H1 (cell line): ENCODE results near the gene RAB22A. TPM values are rescaled to one million over a fixed set of nuclear protein-coding genes. Genes with fewer than 3 reads are reported as not detected.

Experiments used
- CTCF ChIA-PET: fragments of 300-600 bp; sonication (Branson Sonifier 250); formaldehyde crosslinking; loops from one replicate; lab custom pipeline; 2021; ENCODE audit not compliant: partially characterized antibody; lab: Charles Lee
- POLR2A ChIA-PET: fragments of 300-600 bp; sonication (Branson Sonifier 250); formaldehyde crosslinking; loops from one replicate; lab custom pipeline; 2021; ENCODE audit warnings: inconsistent platforms; ENCODE audit not compliant: partially characterized antibody; lab: Charles Lee
- DNase-seq, 2 experiments: peaks; one replicate each; pipeline versions ENCODE4 v3.0.0 to v3.0.0-alpha.2; 2010 to 2022; ENCODE audit warnings: low spot score in 2 of 2, low read depth in 1 of 2, mixed read lengths in 1 of 2
- FAIRE-seq: peaks from 2 replicates; lab custom pipeline; 2011; peaks lifted over from hg19 to GRCh38; lab: Jason Lieb, UNC
- H2AFZ ChIP-seq: 2 replicates; pipeline ENCODE4 v1.8.1; 2012; ENCODE audit warnings: low read length, inconsistent platforms
- H2AK5ac ChIP-seq: 2 replicates; pipeline ENCODE4 v1.6.1; 2013; ENCODE audit warnings: low read depth, low read length
- H2BK120ac ChIP-seq: replicated peaks from 2 replicates; pipeline ENCODE3; 2013; ENCODE audit warnings: low read depth, low read length, inconsistent platforms
- H2BK12ac ChIP-seq: 2 replicates; pipeline ENCODE4 v1.6.1; 2013; ENCODE audit warnings: low read depth, low read length
- H2BK15ac ChIP-seq: 2 replicates; pipeline ENCODE4 v1.6.1; 2013; ENCODE audit warnings: low read length
- H2BK20ac ChIP-seq: 2 replicates; pipeline ENCODE4 v1.6.1; 2013; ENCODE audit warnings: low read length
- H2BK5ac ChIP-seq: 2 replicates; pipeline ENCODE4 v1.6.1; 2013; ENCODE audit warnings: low read depth, low read length
- H3K14ac ChIP-seq: 2 replicates; pipeline ENCODE4 v1.6.1; 2013; ENCODE audit warnings: inconsistent platforms; ENCODE audit not compliant: insufficient read length
- H3K18ac ChIP-seq: 2 replicates; pipeline ENCODE4 v1.6.1; 2013; ENCODE audit warnings: low read length; ENCODE audit errors: extremely low read depth
- H3K23ac ChIP-seq: 2 replicates; pipeline ENCODE4 v1.6.1; 2013; ENCODE audit warnings: inconsistent platforms; ENCODE audit not compliant: insufficient read length
- H3K23me2 ChIP-seq: 2 replicates; pipeline ENCODE4 v1.6.1; 2013; ENCODE audit warnings: low read depth, low read length
- H3K27ac ChIP-seq: 2 replicates; pipeline ENCODE4 v1.6.1; 2011; ENCODE audit warnings: low read depth, low read length, inconsistent platforms
- H3K27me3 ChIP-seq, 4 experiments: replicated peaks in 1 of 4; 1 replicate in 1 of 4; 2 replicates in 3 of 4; pipeline versions ENCODE4 v1.6.1 to v1.8.1; 2011 to 2013; ENCODE audit warnings: low read length in 3 of 4, mild to moderate bottlenecking in 3 of 4, inconsistent platforms in 2 of 4, mixed read lengths in 2 of 4, moderate library complexity in 1 of 4; ENCODE audit not compliant: control insufficient read depth in 3 of 4, insufficient read depth in 3 of 4; ENCODE audit errors: extremely low read depth in 1 of 4
- H3K36me3 ChIP-seq, 4 experiments: 2 replicates each; pipeline versions ENCODE4 v1.6.1 to v1.8.1; 2011 to 2013; ENCODE audit warnings: mild to moderate bottlenecking in 4 of 4, low read length in 3 of 4, moderate library complexity in 2 of 4, control low read depth in 1 of 4, inconsistent platforms in 1 of 4; ENCODE audit not compliant: insufficient read depth in 4 of 4, control insufficient read depth in 2 of 4
- H3K4ac ChIP-seq: replicated peaks from 2 replicates; pipeline ENCODE3; 2013; ENCODE audit warnings: low read length, low read depth, mixed read lengths, inconsistent platforms; ENCODE audit not compliant: insufficient read length
- H3K4me1 ChIP-seq, 4 experiments: replicated peaks in 1 of 4; 1 replicate in 1 of 4; 2 replicates in 3 of 4; pipeline versions ENCODE4 v1.6.1 to v1.8.1; 2011 to 2013; ENCODE audit warnings: low read length in 3 of 4, inconsistent platforms in 2 of 4, mixed read lengths in 1 of 4; ENCODE audit not compliant: insufficient read depth in 4 of 4, control insufficient read depth in 3 of 4
- H3K4me2 ChIP-seq, 2 experiments: 2 replicates each; pipeline versions ENCODE4 v1.6.1 to v1.8.1; 2011 to 2013; ENCODE audit warnings: low read depth in 2 of 2, low read length in 2 of 2, control low read depth in 1 of 2, inconsistent platforms in 1 of 2, mild to moderate bottlenecking in 1 of 2; ENCODE audit not compliant: insufficient read depth in 1 of 2
- H3K4me3 ChIP-seq, 4 experiments: fragments of 200-600, 300-600 bp in 1 of 4; sonication (generic), shearing (Covaris generic), sonication (Bioruptor Twin) in 1 of 4; 2 replicates each; pipeline versions ENCODE4 v1.5.1 to v1.8.1; 2011 to 2016; ENCODE audit warnings: low read length in 4 of 4, low read depth in 3 of 4, control low read depth in 2 of 4, inconsistent platforms in 2 of 4, mild to moderate bottlenecking in 2 of 4, mixed read lengths in 1 of 4, moderate library complexity in 1 of 4; ENCODE audit not compliant: insufficient read depth in 2 of 4; ENCODE audit errors: extremely low read depth in 1 of 4
- H3K56ac ChIP-seq: replicated peaks from 2 replicates; pipeline ENCODE3; 2013; ENCODE audit warnings: low read depth, mild to moderate bottlenecking, mixed read lengths, low read length, inconsistent platforms; ENCODE audit not compliant: insufficient read length
- H3K79me1 ChIP-seq: 2 replicates; pipeline ENCODE4 v1.6.1; 2013; ENCODE audit warnings: low read depth, low read length, control low read depth
- H3K79me2 ChIP-seq, 2 experiments: 2 replicates each; pipeline versions ENCODE4 v1.6.1 to v1.8.1; 2012 to 2013; ENCODE audit warnings: low read length in 2 of 2, mild to moderate bottlenecking in 2 of 2, inconsistent platforms in 1 of 2; ENCODE audit not compliant: insufficient read depth in 2 of 2, control insufficient read depth in 1 of 2
- H3K9ac ChIP-seq, 4 experiments: replicated peaks in 1 of 4; 1 replicate in 1 of 4; 2 replicates in 3 of 4; pipeline versions ENCODE4 v1.6.1 to v1.8.1; 2011 to 2013; ENCODE audit warnings: low read depth in 3 of 4, low read length in 3 of 4, control low read depth in 2 of 4, mild to moderate bottlenecking in 2 of 4, moderate library complexity in 2 of 4, inconsistent platforms in 1 of 4; ENCODE audit errors: extremely low read depth in 1 of 4
- H3K9me3 ChIP-seq, 2 experiments: 2 replicates each; pipeline versions ENCODE4 v1.6.1 to v1.8.1; 2012 to 2013; ENCODE audit warnings: mild to moderate bottlenecking in 2 of 2, moderate library complexity in 2 of 2, control low read depth in 1 of 2, inconsistent platforms in 1 of 2, low read depth in 1 of 2, low read length in 1 of 2, mixed read lengths in 1 of 2; ENCODE audit not compliant: insufficient read depth in 2 of 2
- H4K20me1 ChIP-seq, 2 experiments: replicated peaks in 1 of 2; 2 replicates each; pipeline versions ENCODE3 to v1.8.1; 2011 to 2013; ENCODE audit warnings: inconsistent platforms in 2 of 2, low read length in 2 of 2, mild to moderate bottlenecking in 1 of 2; ENCODE audit not compliant: insufficient read depth in 2 of 2, control insufficient read depth in 1 of 2
- H4K5ac ChIP-seq: 2 replicates; pipeline ENCODE4 v1.6.1; 2013; ENCODE audit warnings: low read length, low read depth, mixed read lengths, inconsistent platforms; ENCODE audit not compliant: insufficient read length
- H4K8ac ChIP-seq: 2 replicates; pipeline ENCODE4 v1.8.0; 2013; ENCODE audit warnings: mild to moderate bottlenecking, moderate library complexity, low read length, inconsistent platforms; ENCODE audit not compliant: insufficient read depth; ENCODE audit errors: extremely low read depth
- H4K91ac ChIP-seq: replicated peaks from 2 replicates; pipeline ENCODE3; 2013; ENCODE audit warnings: low read length, mixed read lengths, inconsistent platforms; ENCODE audit not compliant: insufficient read length
- CTBP2 ChIP-seq: IDR thresholded peaks from 2 replicates; pipeline ENCODE4 v1.7.0; 2011; ENCODE audit warnings: borderline replicate concordance, mild to moderate bottlenecking, moderate library complexity, mixed read lengths, low read length; ENCODE audit not compliant: insufficient read depth, insufficient read length
- MAFK ChIP-seq: IDR thresholded peaks from 2 replicates; pipeline ENCODE4 v1.6.1; 2012; ENCODE audit warnings: low read depth, mild to moderate bottlenecking, improper control_type of control experiment, low read length
- WGBS, 2 experiments: shearing (Covaris generic) in 1 of 2; methylation state at CpG; one replicate each; pipeline versions ENCODE4 v1.1.6 to v1.1.7; 2013 to 2015; ENCODE audit warnings: low lambda C conversion rate in 2 of 2, mixed read lengths in 2 of 2, inconsistent platforms in 1 of 2, low coverage in 1 of 2, missing lambda C conversion rate in 1 of 2; ENCODE audit not compliant: insufficient replicate concordance in 2 of 2, insufficient coverage in 1 of 2, insufficient read length in 1 of 2; ENCODE audit errors: extremely low coverage in 1 of 2, missing lambda C conversion rate in 1 of 2; 5-methylcytosine and 5-hydroxymethylcytosine counted together
- polyA plus RNA-seq, 7 experiments: library from polyadenylated mRNA; depleted of rRNA in 3 of 7; stranded (reverse) in 5 of 7; unstranded in 2 of 7; fragments of >200 nt in 5 of 7; fragments of 200-250 nt in 2 of 7; gene quantifications; 1 replicate in 5 of 7; 2 replicates in 1 of 7; 4 replicates in 1 of 7; pipeline versions ENCODE4 v1.2.1 to v1.2.3, GENCODE V29; 2011 to 2013; ENCODE audit warnings: missing spikeins in 2 of 7, mixed read lengths in 2 of 7
- total RNA-seq: library from RNA; stranded (reverse); fragmentation: NEBNext Ultra II Directional; extraction: Animal tissue kit (Norgen Biotek cat#: 25700); gene quantifications from 2 replicates; pipeline ENCODE4 v1.2.1, GENCODE V29; 2021

The RAB22A gene
- total and polyA plus RNA-seq, 2 of the 8 experiments (the other 6 are each of a cell fraction or from before 2014, with no cell fraction given) = 3.1 to 6.6 TPM

DNA sequence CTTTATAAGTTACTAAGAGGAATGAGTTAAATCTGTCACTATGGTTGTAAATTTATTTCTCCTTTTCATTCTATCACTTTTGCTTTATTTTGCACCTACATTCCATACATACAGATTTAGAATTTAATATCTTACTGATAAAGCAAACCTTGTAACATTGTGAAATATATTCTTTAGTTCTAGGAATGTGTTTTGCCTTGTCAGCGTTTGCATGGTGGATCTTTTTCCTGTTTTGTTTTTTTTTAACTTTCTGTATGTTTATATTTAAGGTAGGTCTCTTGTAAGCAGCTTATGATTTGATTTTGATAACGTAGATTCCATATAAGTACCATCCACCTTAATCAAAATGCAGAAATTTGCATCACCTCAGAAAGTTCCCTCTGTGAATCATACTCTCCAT is 16.4 kb downstream of the RAB22A start:
- H4K20me1 ChIP-seq = no peaks in the 10 kb centered on the region

More for the DNA sequence above, 16.4 kb downstream of the RAB22A start:
- Histone ChIP-seq H3K23ac (no peak overlapping the region), H2BK12ac (no peak overlapping the region), H3K4me3 (no peak overlapping the region), H3K23me2 (no peaks in the 10 kb centered on the region), H3K18ac (no peak overlapping the region), H2BK20ac (no peak overlapping the region), H3K9ac (no peak overlapping the region), H3K56ac (no peak overlapping the region), H4K91ac (no peak overlapping the region), H2AK5ac (no peak overlapping the region), H3K27ac (no peak overlapping the region), H3K27me3 (no peaks in the 10 kb centered on the region), H2BK15ac (no peak overlapping the region), H3K14ac (no peak overlapping the region), H3K79me2 (peaks cover 0 to 68% of the 10 kb centered on the region in 2 experiments; a peak in 2 of 4 replicates), H3K9me3 (no peaks in the 10 kb centered on the region), H2BK5ac (no peak overlapping the region), H2BK120ac (no peak overlapping the region), H4K5ac (no peak overlapping the region), H3K36me3 (no peaks in the 10 kb centered on the region), H2AFZ (no peak overlapping the region), H3K79me1 (peaks cover 3% of the 10 kb centered on the region; the same call in 1 of the 2 replicates), H4K8ac (no peak overlapping the region), H3K4ac (no peak overlapping the region), H3K4me1 (peaks cover 0 to 2% (median 0%) of the 10 kb centered on the region in 4 experiments; a peak in 2 of 7 replicates), H3K4me2 (no peak overlapping the region)
- no peak for DNase-seq
- CTCF ChIA-PET = no interaction called here
- peak; percentile 63 for TF ChIP-seq MAFK
- TF ChIP-seq CTBP2 = no peak
- 91% methylated on average over 2 of the region's 2 CpGs; no CpG with 5 or more reads in 1 of the 2 experiments for WGBS, 2 experiments
- POLR2A ChIA-PET = no interaction called here
- FAIRE-seq = no peak
